ENCODE measurements around the gene HMGA1.

Gene HMGA1

DNA sequence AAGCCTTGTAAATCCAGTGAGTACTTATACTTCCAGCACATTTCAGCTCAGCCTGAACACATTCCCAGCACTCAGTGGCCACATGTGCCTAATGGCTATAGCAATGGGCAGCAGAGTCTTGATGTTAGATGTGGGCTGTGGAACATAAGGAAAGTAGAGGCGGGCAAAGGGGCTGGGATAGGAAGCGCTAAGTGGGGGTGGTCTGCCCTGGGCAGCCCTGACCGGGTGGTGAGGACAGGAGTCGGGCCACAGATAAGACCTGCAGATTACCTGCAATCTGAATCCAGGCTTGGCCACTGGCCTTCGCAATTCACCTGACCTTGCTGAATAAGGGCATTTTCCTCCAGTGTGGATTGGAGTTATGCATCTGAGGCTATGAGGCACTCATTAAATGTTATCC lies 11.1 kb upstream of the HMGA1 start:
- no peak overlapping the region for H3K27ac ChIP-seq (ENCODE audit: low read length)
- H3K4me1 ChIP-seq (ENCODE audit: control insufficient read depth, insufficient read depth, low read length), result peaks cover 8% of the 10 kb centered on the region

DNA sequence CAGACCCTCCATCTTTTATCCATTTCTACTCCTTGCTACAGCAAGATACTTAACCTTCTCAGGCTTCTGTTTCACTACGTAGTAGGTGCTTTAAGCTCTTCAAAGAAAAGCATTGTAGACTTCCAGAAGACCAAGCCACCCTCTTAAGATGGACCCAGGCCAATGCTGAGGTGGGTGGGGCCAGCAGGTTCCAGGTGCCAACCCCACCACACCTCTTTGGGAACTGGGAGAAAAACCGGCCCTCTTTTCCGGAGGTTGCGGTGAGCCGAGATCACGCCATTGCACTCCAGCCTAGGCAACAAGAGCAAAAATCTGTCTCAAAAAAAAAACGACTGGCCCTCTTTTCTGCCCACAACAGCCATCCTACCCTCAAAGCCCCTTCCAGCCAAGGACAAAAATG lies 10.6 kb upstream of the HMGA1 start:
- no peaks in the 10 kb centered on the region for H3K36me3 ChIP-seq (ENCODE audit: control insufficient read depth in 2 of 2, insufficient read depth in 2 of 2, low read length in 2 of 2)
- no peaks in the 10 kb centered on the region for H3K27me3 ChIP-seq (ENCODE audit: control insufficient read depth in 1 of 2, insufficient read depth in 2 of 2, low read length in 2 of 2)
- no peak overlapping the region for H3K27ac ChIP-seq (ENCODE audit: low read length)
- H3K9me3 ChIP-seq (ENCODE audit: control insufficient read depth in 2 of 2, low read length in 2 of 2), result no peaks in the 10 kb centered on the region
- H3K9ac ChIP-seq (ENCODE audit: low read length in 2 of 2), result no peak overlapping the region
- H3K4me3 ChIP-seq (ENCODE audit: low read length in 2 of 2), result no peak overlapping the region
- H3K4me1 ChIP-seq (ENCODE audit: control insufficient read depth, insufficient read depth, low read length), result peaks cover 8% of the 10 kb centered on the region

More for the DNA sequence above, 11.1 kb upstream of the HMGA1 start:
- no peaks in the 10 kb centered on the region for H3K36me3 ChIP-seq (ENCODE audit: control insufficient read depth in 2 of 2, insufficient read depth in 2 of 2, low read length in 2 of 2)
- no peaks in the 10 kb centered on the region for H3K9me3 ChIP-seq (ENCODE audit: control insufficient read depth in 2 of 2, low read length in 2 of 2)
- H3K4me3 ChIP-seq (ENCODE audit: low read length in 2 of 2), result no peak overlapping the region
- H3K9ac ChIP-seq (ENCODE audit: low read length in 2 of 2), result no peak overlapping the region
- no peaks in the 10 kb centered on the region for H3K27me3 ChIP-seq (ENCODE audit: control insufficient read depth in 1 of 2, insufficient read depth in 2 of 2, low read length in 2 of 2)

DNA sequence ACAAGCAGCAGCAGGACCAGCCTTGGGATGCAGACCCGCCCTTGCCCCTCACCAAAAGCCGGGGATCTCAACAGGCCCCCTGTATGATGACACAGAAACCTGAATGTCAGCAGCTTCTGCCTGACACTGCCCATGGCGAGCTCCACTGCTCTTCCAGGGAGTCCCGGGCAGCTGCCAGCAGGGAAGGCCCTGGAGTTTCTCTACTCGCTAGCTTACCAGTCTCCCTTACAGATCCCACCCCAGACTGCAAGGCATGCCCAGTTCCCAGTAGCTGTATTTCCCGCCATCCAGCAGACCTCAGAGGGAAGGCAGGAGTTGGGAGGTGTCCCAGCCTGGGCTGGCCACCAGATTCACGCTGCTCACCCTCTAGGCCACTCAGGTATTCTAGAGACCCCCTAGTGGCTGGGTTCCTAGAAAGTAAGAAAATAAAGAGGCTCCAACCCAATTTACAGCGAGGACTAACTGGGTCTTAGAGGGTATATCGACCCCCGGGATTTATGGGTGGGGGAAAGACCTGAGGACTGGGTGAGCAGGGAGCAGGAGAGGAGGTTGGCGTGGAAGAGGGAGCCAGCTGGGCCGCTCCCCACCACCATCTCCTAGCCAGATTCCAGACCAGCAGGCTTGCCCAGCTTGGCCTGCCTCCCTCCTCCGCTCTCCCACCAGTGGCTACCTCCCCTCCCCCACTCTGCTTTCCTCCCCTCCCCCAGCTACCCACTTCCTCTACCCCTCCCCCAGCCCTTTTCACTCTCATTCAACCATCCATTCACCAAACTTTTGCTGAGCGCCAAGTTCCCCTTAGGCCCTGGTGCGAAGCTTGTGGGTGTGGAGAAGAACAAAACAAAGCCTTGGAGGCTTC lies 9.7 kb upstream of the HMGA1 start:
- H3K4me1 ChIP-seq (ENCODE audit: control insufficient read depth, insufficient read depth, low read length), result peaks cover 8% of the 10 kb centered on the region
- H3K27me3 ChIP-seq (ENCODE audit: control insufficient read depth in 1 of 2, insufficient read depth in 2 of 2, low read length in 2 of 2), result no peaks in the 10 kb centered on the region
- no peaks in the 10 kb centered on the region for H3K9me3 ChIP-seq (ENCODE audit: control insufficient read depth in 2 of 2, low read length in 2 of 2)
- no peaks in the 10 kb centered on the region for H3K36me3 ChIP-seq (ENCODE audit: control insufficient read depth in 2 of 2, insufficient read depth in 2 of 2, low read length in 2 of 2)
- no peak overlapping the region for H3K4me3 ChIP-seq (ENCODE audit: low read length in 2 of 2)
- H3K27ac ChIP-seq (ENCODE audit: low read length), result no peak overlapping the region
- no peak overlapping the region for H3K9ac ChIP-seq (ENCODE audit: low read length in 2 of 2)

DNA sequence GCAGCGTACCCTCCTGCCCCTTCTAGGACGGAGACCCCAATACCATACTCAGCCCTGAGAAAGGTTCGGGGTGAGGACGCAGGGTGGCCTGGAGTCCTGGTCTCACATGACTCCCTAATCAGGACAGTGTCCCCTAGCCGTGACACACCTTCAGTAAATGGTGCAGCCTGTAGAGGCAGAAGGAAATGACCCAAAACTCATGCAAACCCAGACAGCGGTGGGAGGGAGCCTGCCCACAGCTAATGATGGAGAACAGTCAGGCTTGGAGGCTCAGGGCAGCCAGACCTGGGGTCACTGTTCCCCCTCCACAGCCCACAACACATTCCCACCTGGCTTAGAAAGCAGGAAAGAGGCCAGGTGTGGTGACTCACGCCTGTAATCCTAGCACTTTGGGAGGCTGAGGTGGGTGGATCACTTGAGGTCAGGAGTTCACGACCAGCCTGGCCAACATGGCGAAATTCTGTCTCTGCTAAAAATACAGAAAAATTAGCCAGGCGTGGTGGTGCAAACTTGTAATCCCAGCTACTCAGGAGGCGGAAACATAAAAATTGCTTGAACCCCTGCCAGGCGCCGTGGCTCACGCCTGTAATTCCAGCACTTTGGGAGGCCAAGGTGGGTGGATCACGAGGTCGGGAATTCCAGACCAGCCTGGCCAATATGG lies 8.8 kb upstream of the HMGA1 start:
- Histone ChIP-seq H3K9me3 (ENCODE audit: control insufficient read depth in 2 of 2, low read length in 2 of 2) (no peaks in the 10 kb centered on the region), H3K4me3 (ENCODE audit: low read length in 2 of 2) (no peak overlapping the region), H3K27ac (ENCODE audit: low read length) (no peak overlapping the region), H3K27me3 (ENCODE audit: control insufficient read depth in 1 of 2, insufficient read depth in 2 of 2, low read length in 2 of 2) (no peaks in the 10 kb centered on the region), H3K36me3 (ENCODE audit: control insufficient read depth in 2 of 2, insufficient read depth in 2 of 2, low read length in 2 of 2) (no peaks in the 10 kb centered on the region), H3K9ac (ENCODE audit: low read length in 2 of 2) (no peak overlapping the region), H3K4me1 (ENCODE audit: control insufficient read depth, insufficient read depth, low read length) (peaks cover 8% of the 10 kb centered on the region)

DNA sequence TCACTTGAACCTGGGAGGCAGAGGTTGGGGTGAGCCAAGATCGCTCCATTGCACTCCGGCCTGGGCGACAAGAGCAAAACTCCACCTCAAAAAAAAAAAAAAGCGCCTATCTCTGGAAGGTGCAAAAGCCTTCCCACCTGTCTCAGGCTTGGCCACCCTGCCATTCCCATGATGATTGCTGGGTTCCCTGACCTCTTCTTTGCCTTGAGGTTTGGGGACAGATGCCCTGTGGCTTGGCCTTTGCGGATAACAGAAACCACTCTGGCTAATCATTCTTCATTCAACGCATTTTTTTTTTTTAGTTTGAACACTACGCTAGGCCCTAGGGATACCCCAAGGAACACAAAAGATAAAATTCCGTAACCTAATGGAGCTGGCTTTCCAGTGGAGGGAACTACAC lies 6.8 kb upstream of the HMGA1 start:
- no peaks in the 10 kb centered on the region for H3K4me1 ChIP-seq (ENCODE audit: control insufficient read depth, insufficient read depth, low read length)
- no peaks in the 10 kb centered on the region for H3K36me3 ChIP-seq (ENCODE audit: control insufficient read depth in 2 of 2, insufficient read depth in 2 of 2, low read length in 2 of 2)
- H3K9me3 ChIP-seq (ENCODE audit: control insufficient read depth in 2 of 2, low read length in 2 of 2), result no peaks in the 10 kb centered on the region
- no peak overlapping the region for H3K9ac ChIP-seq (ENCODE audit: low read length in 2 of 2)
- H3K4me3 ChIP-seq (ENCODE audit: low read length in 2 of 2), result no peak overlapping the region
- H3K27me3 ChIP-seq (ENCODE audit: control insufficient read depth in 1 of 2, insufficient read depth in 2 of 2, low read length in 2 of 2), result no peaks in the 10 kb centered on the region
- H3K27ac ChIP-seq (ENCODE audit: low read length), result no peak overlapping the region

DNA sequence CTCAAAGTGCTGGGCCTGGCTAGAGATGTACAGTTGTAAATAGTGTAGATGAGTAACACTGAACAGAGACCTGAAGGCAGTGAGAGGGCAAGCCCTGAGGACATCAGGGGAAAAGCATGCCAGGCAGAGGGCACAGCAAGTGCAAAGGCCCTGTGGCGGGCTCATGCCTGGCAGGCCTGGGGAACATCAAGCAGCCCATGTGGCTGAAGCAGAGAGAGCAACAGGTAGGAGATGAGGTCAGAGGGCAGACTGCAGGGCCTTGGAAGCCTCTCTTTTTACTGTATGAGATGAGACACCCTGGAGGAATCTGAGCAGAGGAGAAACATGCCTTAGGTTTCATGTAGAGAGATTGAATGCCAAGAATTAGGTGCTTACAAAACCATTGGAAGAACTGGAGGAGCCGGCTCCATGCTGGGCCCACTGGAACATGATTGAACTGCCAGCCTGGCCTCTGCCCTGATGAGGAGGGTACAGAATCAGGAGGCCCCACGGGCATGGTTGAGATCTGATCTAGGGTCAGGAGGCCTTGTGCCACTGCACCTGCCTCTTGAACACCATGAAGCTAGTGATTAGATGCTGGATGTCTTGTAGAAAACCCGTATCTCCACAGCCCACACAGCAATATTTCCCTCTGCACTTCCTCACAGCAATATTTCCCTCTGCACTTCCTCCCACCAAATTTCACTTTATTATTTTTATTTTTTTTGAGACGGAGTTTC lies 5.9 kb upstream of the HMGA1 start:
- Histone ChIP-seq H3K9ac (ENCODE audit: low read length in 2 of 2) (no peak overlapping the region), H3K9me3 (ENCODE audit: control insufficient read depth in 2 of 2, low read length in 2 of 2) (no peaks in the 10 kb centered on the region), H3K27ac (ENCODE audit: low read length) (no peak overlapping the region), H3K27me3 (ENCODE audit: control insufficient read depth in 1 of 2, insufficient read depth in 2 of 2, low read length in 2 of 2) (no peaks in the 10 kb centered on the region), H3K4me1 (ENCODE audit: control insufficient read depth, insufficient read depth, low read length) (peaks cover 3% of the 10 kb centered on the region), H3K4me3 (ENCODE audit: low read length in 2 of 2) (no peak overlapping the region), H3K36me3 (ENCODE audit: control insufficient read depth in 2 of 2, insufficient read depth in 2 of 2, low read length in 2 of 2) (no peaks in the 10 kb centered on the region)

DNA sequence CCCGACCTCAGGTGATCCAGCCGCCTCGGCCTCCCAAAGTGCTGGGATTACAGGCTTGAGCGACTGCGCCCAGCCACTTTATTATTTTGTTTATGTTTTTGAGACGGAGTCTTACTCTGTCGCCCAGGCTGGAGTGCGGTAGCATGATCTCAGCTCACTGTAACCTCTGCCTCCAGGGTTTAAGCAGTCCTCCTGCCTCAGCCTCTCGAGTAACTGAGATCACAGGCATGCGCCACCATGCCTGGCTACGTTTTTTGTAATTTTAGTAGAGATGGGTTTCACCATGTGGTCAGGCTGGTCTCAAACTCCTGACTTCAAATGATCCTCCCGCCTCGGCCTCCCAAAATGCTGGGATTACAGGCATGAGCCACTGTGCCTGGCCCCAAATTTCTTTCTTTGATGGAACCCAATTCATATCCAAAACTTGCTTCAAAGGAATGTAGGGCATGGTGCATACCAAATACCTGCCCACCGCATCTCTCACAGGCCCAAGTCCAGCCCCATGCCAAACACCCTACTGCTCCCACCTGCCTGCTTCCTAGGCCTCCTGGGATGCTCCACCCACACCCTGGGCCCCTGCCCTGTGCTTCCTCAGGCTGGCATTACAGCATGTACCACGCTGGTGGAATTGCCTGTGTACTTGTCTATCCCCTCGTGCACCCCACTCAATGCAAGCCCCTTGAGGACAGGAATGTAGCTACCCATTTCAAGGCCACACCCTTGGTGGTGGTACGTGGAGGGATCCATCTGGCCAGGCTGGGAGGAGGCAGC lies 4.9 kb upstream of the HMGA1 start:
- Histone ChIP-seq H3K9me3 (ENCODE audit: control insufficient read depth in 2 of 2, low read length in 2 of 2) (no peaks in the 10 kb centered on the region), H3K27me3 (ENCODE audit: control insufficient read depth in 1 of 2, insufficient read depth in 2 of 2, low read length in 2 of 2) (no peaks in the 10 kb centered on the region), H3K36me3 (ENCODE audit: control insufficient read depth in 2 of 2, insufficient read depth in 2 of 2, low read length in 2 of 2) (no peaks in the 10 kb centered on the region), H3K4me1 (ENCODE audit: control insufficient read depth, insufficient read depth, low read length) (peaks cover 11% of the 10 kb centered on the region), H3K27ac (ENCODE audit: low read length) (no peak overlapping the region), H3K9ac (ENCODE audit: low read length in 2 of 2) (no peak overlapping the region), H3K4me3 (ENCODE audit: low read length in 2 of 2) (no peak overlapping the region)

DNA sequence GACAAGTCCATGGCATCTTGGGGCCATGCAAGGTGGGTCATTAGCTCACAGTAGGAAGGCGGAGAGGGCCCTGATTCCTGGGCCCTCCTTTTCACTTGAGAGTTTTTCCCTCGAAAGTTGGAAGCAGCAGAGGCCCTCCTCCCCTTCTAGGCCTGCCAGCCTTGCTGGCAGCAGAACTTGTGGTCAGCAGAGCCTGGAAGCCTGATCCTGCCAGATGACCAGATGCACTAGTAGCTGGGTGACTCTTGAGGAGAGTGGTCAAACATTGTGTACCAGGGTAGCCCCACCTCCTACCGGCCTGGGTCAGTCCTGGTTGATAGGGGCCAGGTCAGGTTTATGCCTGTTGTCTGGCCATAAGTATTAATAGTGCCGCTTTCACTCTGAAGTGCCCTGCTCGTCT lies 3.8 kb upstream of the HMGA1 start:
- H3K4me3 ChIP-seq (ENCODE audit: low read length in 2 of 2), result no peak overlapping the region
- no peaks in the 10 kb centered on the region for H3K27me3 ChIP-seq (ENCODE audit: control insufficient read depth in 1 of 2, insufficient read depth in 2 of 2, low read length in 2 of 2)
- H3K9ac ChIP-seq (ENCODE audit: low read length in 2 of 2), result no peak overlapping the region
- H3K27ac ChIP-seq (ENCODE audit: low read length), result no peak overlapping the region
- no peaks in the 10 kb centered on the region for H3K9me3 ChIP-seq (ENCODE audit: control insufficient read depth in 2 of 2, low read length in 2 of 2)
- peaks cover 15% of the 10 kb centered on the region for H3K4me1 ChIP-seq (ENCODE audit: control insufficient read depth, insufficient read depth, low read length)
- H3K36me3 ChIP-seq (ENCODE audit: control insufficient read depth in 2 of 2, insufficient read depth in 2 of 2, low read length in 2 of 2), result no peaks in the 10 kb centered on the region

DNA sequence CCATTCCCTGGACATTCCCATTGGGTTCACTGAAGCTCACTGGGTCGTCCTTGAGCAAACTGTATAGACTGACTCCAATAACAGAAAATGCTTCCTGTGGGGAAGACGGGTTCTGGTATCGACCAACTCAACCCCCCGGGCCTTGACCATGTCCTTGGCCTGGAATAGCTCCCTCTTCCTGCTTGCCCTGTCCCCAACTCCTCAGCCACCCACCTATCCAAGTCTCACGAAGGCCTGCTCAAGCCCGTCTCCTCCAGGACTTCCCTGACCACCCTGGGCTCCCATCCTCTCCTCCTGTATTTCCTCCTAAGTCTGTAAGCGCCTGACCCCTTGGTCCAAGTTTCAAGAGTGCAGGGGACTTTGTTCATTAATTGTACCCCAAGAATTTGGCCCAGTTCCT lies 2.8 kb upstream of the HMGA1 start:
- no peak overlapping the region for H3K4me3 ChIP-seq (ENCODE audit: low read length in 2 of 2)
- H3K27me3 ChIP-seq (ENCODE audit: control insufficient read depth in 1 of 2, insufficient read depth in 2 of 2, low read length in 2 of 2), result no peaks in the 10 kb centered on the region
- no peaks in the 10 kb centered on the region for H3K9me3 ChIP-seq (ENCODE audit: control insufficient read depth in 2 of 2, low read length in 2 of 2)
- no peak overlapping the region for H3K27ac ChIP-seq (ENCODE audit: low read length)
- H3K9ac ChIP-seq (ENCODE audit: low read length in 2 of 2), result no peak overlapping the region
- peaks cover 23% of the 10 kb centered on the region for H3K4me1 ChIP-seq (ENCODE audit: control insufficient read depth, insufficient read depth, low read length)
- H3K36me3 ChIP-seq (ENCODE audit: control insufficient read depth in 2 of 2, insufficient read depth in 2 of 2, low read length in 2 of 2), result no peaks in the 10 kb centered on the region

DNA sequence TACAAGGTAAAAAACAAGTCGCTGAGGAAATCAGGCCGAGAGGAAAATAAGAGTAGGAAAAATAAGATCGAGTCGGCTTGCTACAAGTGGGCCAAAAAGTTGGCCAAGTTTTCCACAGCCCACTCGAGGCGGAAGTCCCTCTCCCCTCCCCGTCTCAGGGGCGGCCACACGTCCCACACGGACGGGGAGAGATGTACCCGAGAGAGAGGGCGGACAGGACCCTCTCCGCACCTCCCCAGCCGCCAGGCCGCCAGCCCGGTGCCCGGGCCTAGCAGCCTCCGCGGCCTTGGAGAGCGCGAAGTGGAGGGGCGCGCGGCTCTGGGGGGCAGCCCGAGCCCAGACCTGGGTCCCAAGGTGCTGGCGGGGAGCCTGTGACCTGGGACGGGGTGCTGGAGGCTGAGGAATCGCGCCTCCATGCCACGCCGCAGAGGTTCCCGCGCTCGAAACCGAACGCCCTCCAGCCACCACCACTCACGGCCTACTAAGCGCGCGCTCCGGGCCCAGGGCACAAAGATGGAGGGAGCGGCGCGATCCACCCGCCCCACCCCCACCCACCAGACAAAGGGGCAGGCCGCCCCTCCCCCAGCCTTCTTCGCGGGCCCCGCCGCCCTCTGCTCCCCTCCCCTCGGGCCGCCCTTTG lies 1.9 kb upstream of the HMGA1 start:
- Histone ChIP-seq H3K9ac (ENCODE audit: low read length in 2 of 2) (no peak overlapping the region), H3K9me3 (ENCODE audit: control insufficient read depth in 2 of 2, low read length in 2 of 2) (no peaks in the 10 kb centered on the region), H3K36me3 (ENCODE audit: control insufficient read depth in 2 of 2, insufficient read depth in 2 of 2, low read length in 2 of 2) (no peaks in the 10 kb centered on the region), H3K27me3 (ENCODE audit: control insufficient read depth in 1 of 2, insufficient read depth in 2 of 2, low read length in 2 of 2) (no peaks in the 10 kb centered on the region), H3K27ac (ENCODE audit: low read length) (no peak overlapping the region), H3K4me3 (ENCODE audit: low read length in 2 of 2) (no peak overlapping the region), H3K4me1 (ENCODE audit: control insufficient read depth, insufficient read depth, low read length) (peaks cover 23% of the 10 kb centered on the region)

Measured in stomach smooth muscle (tissue), 2 donors.